GM12878 (cell line): ENCODE results near the gene S100A2. TPM values are rescaled to one million over a fixed set of nuclear protein-coding genes. Genes with fewer than 3 reads are reported as not detected.

Experiments used
- ATAC-seq: fragments of 200-7000 bp; cut with Tn5 transposase; 3 replicates; pipeline ENCODE4 v1.9.1; 2020; ENCODE audit warnings: mild to moderate bottlenecking, moderate library complexity
- BruUV-seq: library from RNA; stranded (reverse); fragments of 400-500 nt; replicated peaks from 2 replicates; lab custom pipeline; 2021; lab: Mats Ljungman, UMichigan
- CTCF ChIA-PET: fragments of 300-600 bp; sonication (Branson Sonifier 250); formaldehyde crosslinking; extraction: SDS; loops from one replicate; lab custom pipeline; 2021; ENCODE audit warnings: inconsistent platforms; lab: Yijun Ruan, JAX
- POLR2A ChIA-PET: fragments of 350-600 bp; formaldehyde crosslinking; extraction: SDS; loops from one replicate; lab custom pipeline; 2021; ENCODE audit warnings: inconsistent platforms; lab: Charles Lee
- RAD21 ChIA-PET: fragments of 300-600 bp; sonication (Branson Sonifier 250); formaldehyde crosslinking; loops from one replicate; lab custom pipeline; 2023; ENCODE audit warnings: antibody characterized with exemption; ENCODE audit not compliant: unreplicated experiment; lab: Charles Lee
- SMC1A ChIA-PET: fragments of 300-600 bp; sonication (Branson Sonifier 250); formaldehyde crosslinking; loops from one replicate; lab custom pipeline; 2023; ENCODE audit not compliant: unreplicated experiment, uncharacterized antibody; lab: Charles Lee
- DNase-seq: peaks from one replicate; pipeline ENCODE4 v3.0.0-alpha.2; 2011; ENCODE audit warnings: low read depth, low spot score
- FAIRE-seq: peaks from 3 replicates; lab custom pipeline; 2011; peaks lifted over from hg19 to GRCh38; lab: Jason Lieb, UNC
- H2AFZ ChIP-seq: 2 replicates; pipeline ENCODE4 v1.6.0; 2011; ENCODE audit warnings: low read depth, low read length, control low read depth; ENCODE audit not compliant: control insufficient read depth
- H3K27ac ChIP-seq: 2 replicates; pipeline ENCODE4 v1.5.1; 2011; ENCODE audit warnings: control low read depth; ENCODE audit not compliant: control insufficient read depth, insufficient read depth
- H3K27me3 ChIP-seq, 2 experiments: replicated peaks in 1 of 2; 2 replicates each; pipeline versions ENCODE4 v1.6.0 to v1.6.1; 2011; ENCODE audit warnings: low read length in 1 of 2; ENCODE audit not compliant: control insufficient read depth in 2 of 2, insufficient read depth in 2 of 2
- H3K36me3 ChIP-seq, 2 experiments: 2 replicates each; pipeline ENCODE4 v1.5.1; 2011; ENCODE audit warnings: low read length in 1 of 2; ENCODE audit not compliant: control insufficient read depth in 2 of 2, insufficient read depth in 2 of 2
- H3K4me1 ChIP-seq: 2 replicates; pipeline ENCODE4 v1.6.1; 2011; ENCODE audit warnings: mild to moderate bottlenecking, low read length, moderate library complexity, mixed read lengths; ENCODE audit not compliant: control insufficient read depth, insufficient read depth
- H3K4me2 ChIP-seq: 2 replicates; pipeline ENCODE4 v1.6.0; 2011; ENCODE audit warnings: control low read depth; ENCODE audit not compliant: control insufficient read depth, insufficient read depth
- H3K4me3 ChIP-seq: fragments of 200-600 bp; sonication (generic); 2 replicates; pipeline ENCODE4 v1.5.1; 2016
- H3K79me2 ChIP-seq: 2 replicates; pipeline ENCODE4 v1.6.0; 2011; ENCODE audit warnings: low read length; ENCODE audit not compliant: control insufficient read depth, insufficient read depth
- H3K9ac ChIP-seq: 2 replicates; pipeline ENCODE4 v1.8.0; 2011; ENCODE audit warnings: low read length, control low read depth, mixed read lengths; ENCODE audit not compliant: control insufficient read depth, insufficient read depth
- H3K9me3 ChIP-seq: replicated peaks from 3 replicates; pipeline ENCODE4 v1.5.1; 2011; ENCODE audit warnings: mild to moderate bottlenecking, low read length; ENCODE audit not compliant: control insufficient read depth, insufficient read depth
- H4K20me1 ChIP-seq: 2 replicates; pipeline ENCODE4 v1.6.0; 2011; ENCODE audit not compliant: control insufficient read depth, insufficient read depth
- ASH2L ChIP-seq: fragments of 300-600, 200-600 bp; sonication (generic); IDR thresholded peaks from 2 replicates; pipeline ENCODE4 v1.6.1; 2017; ENCODE audit warnings: low read depth, mild to moderate bottlenecking, borderline replicate concordance
- ATF2 ChIP-seq: IDR thresholded peaks from 2 replicates; pipeline ENCODE4 v1.6.1; 2012; ENCODE audit warnings: low read length, inconsistent platforms
- ATF7 ChIP-seq: fragments of 450-650 bp; IDR thresholded peaks from 2 replicates; pipeline ENCODE4 v1.6.1; 2016; ENCODE audit warnings: low read depth, mild to moderate bottlenecking
- BHLHE40 ChIP-seq, 2 experiments: fragments of 450-650 bp in 1 of 2; IDR thresholded peaks; 2 replicates each; pipeline ENCODE4 v1.6.1; 2011 to 2017; ENCODE audit warnings: low read depth in 2 of 2, borderline replicate concordance in 1 of 2, improper control_type of control experiment in 1 of 2, low read length in 1 of 2, mild to moderate bottlenecking in 1 of 2
- GATAD2B ChIP-seq: fragments of 450-650 bp; conservative IDR thresholded peaks from 2 replicates; pipeline ENCODE4 v1.6.1; 2017; ENCODE audit warnings: low read depth, mild to moderate bottlenecking, moderate library complexity
- HDGF ChIP-seq: fragments of 450-650 bp; IDR thresholded peaks from 2 replicates; pipeline ENCODE4 v1.6.1; 2016; ENCODE audit warnings: antibody characterized with exemption
- IKZF1 ChIP-seq: fragments of 450-650 bp; conservative IDR thresholded peaks from 2 replicates; pipeline ENCODE4 v1.6.1; 2017; ENCODE audit warnings: antibody characterized with exemption, mild to moderate bottlenecking
- MXI1 ChIP-seq: fragments of 150-350 bp; IDR thresholded peaks from 2 replicates; pipeline ENCODE4 v1.6.1; 2011; ENCODE audit warnings: low read depth, mild to moderate bottlenecking, inconsistent platforms, low read length, improper control_type of control experiment
- MYB ChIP-seq: fragments of 150-350 bp; IDR thresholded peaks from 2 replicates; pipeline ENCODE4 v1.6.1; 2014; ENCODE audit warnings: mild to moderate bottlenecking, low read depth, low read length, borderline replicate concordance
- NKRF ChIP-seq: fragments of 450-650 bp; conservative IDR thresholded peaks from 2 replicates; pipeline ENCODE4 v1.6.1; 2017; ENCODE audit warnings: mild to moderate bottlenecking, moderate library complexity
- PAX8 ChIP-seq: fragments of 450-650 bp; IDR thresholded peaks from 2 replicates; pipeline ENCODE4 v1.6.1; 2017; ENCODE audit warnings: mild to moderate bottlenecking, moderate library complexity
- RAD21 ChIP-seq: IDR thresholded peaks from 2 replicates; pipeline ENCODE4 v1.6.1; 2011; ENCODE audit warnings: mild to moderate bottlenecking, low read depth, low read length, moderate library complexity; ENCODE audit not compliant: insufficient read depth
- SMAD1 ChIP-seq: fragments of 450-650 bp; IDR thresholded peaks from 2 replicates; pipeline ENCODE4 v1.6.1; 2018; ENCODE audit warnings: mild to moderate bottlenecking, low read depth; ENCODE audit not compliant: partially characterized antibody
- SMAD5 ChIP-seq: IDR thresholded peaks from 2 replicates; pipeline ENCODE4 v1.6.1; 2016; ENCODE audit warnings: antibody characterized with exemption, low read depth
- SMARCA5 ChIP-seq: fragments of 450-650 bp; IDR thresholded peaks from 2 replicates; pipeline ENCODE4 v1.6.1; 2017; ENCODE audit warnings: mild to moderate bottlenecking
- SMC3 ChIP-seq: IDR thresholded peaks from 2 replicates; pipeline ENCODE4 v1.6.1; 2011; ENCODE audit warnings: low read length, improper control_type of control experiment, borderline replicate concordance
- STAT1 ChIP-seq: fragments of 450-650 bp; conservative IDR thresholded peaks from 2 replicates; pipeline ENCODE4 v1.6.1; 2014; ENCODE audit warnings: antibody characterized with exemption, mild to moderate bottlenecking
- SUZ12 ChIP-seq: fragments of 200-600 bp; sonication (generic); IDR thresholded peaks from one replicate; pipeline ENCODE4 v1.6.1; 2018; ENCODE audit warnings: antibody characterized with exemption, mild to moderate bottlenecking; ENCODE audit not compliant: unreplicated experiment
- TARDBP ChIP-seq: IDR thresholded peaks from 2 replicates; pipeline ENCODE4 v1.6.1; 2016; ENCODE audit warnings: borderline replicate concordance
- TCF7 ChIP-seq: IDR thresholded peaks from 2 replicates; pipeline ENCODE4 v1.6.1; 2014; ENCODE audit warnings: antibody characterized with exemption, borderline replicate concordance
- ZNF622 ChIP-seq: fragments of 450-650 bp; IDR thresholded peaks from 2 replicates; pipeline ENCODE4 v1.6.1; 2017; ENCODE audit warnings: mild to moderate bottlenecking, inconsistent platforms
- WGBS: methylation state at CpG from one replicate; pipeline ENCODE4 v1.1.6; 2016; ENCODE audit warnings: low lambda C conversion rate; ENCODE audit not compliant: insufficient replicate concordance, insufficient coverage; ENCODE audit errors: missing lambda C conversion rate; 5-methylcytosine and 5-hydroxymethylcytosine counted together
- in situ Hi-C: fragments of 300-500 bp; cut with MboI; formaldehyde crosslinking; loops from 9 replicates; pipeline ENCODE4 v1.14.3; 2018; ENCODE audit warnings: mixed read lengths
- intact Hi-C: fragments of 100-400 bp; cut with micrococcal nuclease; formaldehyde crosslinking; loops from one replicate; pipeline ENCODE4 v1.14.2; 2022; ENCODE audit not compliant: unreplicated experiment
- polyA plus RNA-seq, 11 experiments: library from polyadenylated mRNA; depleted of rRNA in 4 of 11; unstranded in 6 of 11; stranded (reverse) in 5 of 11; fragments of >200 nt; fragmentation: Nextera tagmentation in 4 of 11; fragmentation: Illumina TruSeq in 1 of 11; extraction: Ambion mirVana in 4 of 11; extraction: Trizol in 1 of 11; gene quantifications; 1 replicate in 1 of 11; 2 replicates in 10 of 11; pipeline versions ENCODE4 v1.2.1 to v1.2.3, GENCODE V29; 2011 to 2016; ENCODE audit warnings: inconsistent platforms in 2 of 11, missing spikeins in 2 of 11, low read depth in 1 of 11
- total RNA-seq, 4 experiments: library from RNA; depleted of rRNA in 3 of 4; stranded (reverse); fragments of >200 nt in 3 of 4; fragmentation: Illumina TruSeq in 1 of 4; extraction: Trizol in 1 of 4; gene quantifications; 2 replicates each; pipeline versions ENCODE4 v1.2.1 to v1.2.3, GENCODE V29; 2013 to 2021

The S100A2 gene
- total and polyA plus RNA-seq, 10 of the 15 experiments (the other 5 are each of a cell fraction or from before 2014, with no cell fraction given), result 0.11 to 1.5 (median 0.59) TPM; not detected in 2

GRCh38 chr1:153532769-153533599, 32.7 kb downstream of the S100A2 start:
- H3K4me3 ChIP-seq, result no peak overlapping the region
- H3K36me3 ChIP-seq, result no peaks in the 10 kb centered on the region
- ChIA-PET RAD21 (interaction anchor here (0.9 to 6.4 kb wide), 10 partner anchors 12 to 101 kb away, joined by 4 to 74 read pairs (median 10); partner anchors contain the start of genes CHTOP, S100A2 and S100A4), CTCF (interaction anchor here (0.6 to 8.6 kb wide), 19 partner anchors 8 to 454 kb away, joined by 3 to 216 read pairs (median 9); partner anchors contain the start of genes RAB13, S100A14, S100A2 and S100A4), POLR2A (interaction anchor here (1.0 to 3.2 kb wide), 4 partner anchors 12 to 35 kb away, joined by 3 to 29 read pairs (median 6); partner anchors contain the start of gene S100A4), SMC1A (interaction anchor here (1.0 to 5.6 kb wide), 16 partner anchors 8 to 181 kb away, joined by 3 to 72 read pairs (median 7); partner anchors contain the start of genes S100A4 and S100A5)
- no peaks in the 10 kb centered on the region for H4K20me1 ChIP-seq
- DNase-seq (no peak), FAIRE-seq (no peak), ATAC-seq (peak; percentile 51)
- H2AFZ ChIP-seq, result no peak overlapping the region
- H3K27me3 ChIP-seq, result no peaks in the 10 kb centered on the region
- no peak overlapping the region for H3K4me2 ChIP-seq
- no peaks in the 10 kb centered on the region; the same call in 1 of the 2 replicates for H3K79me2 ChIP-seq
- H3K9me3 ChIP-seq, result no peaks in the 10 kb centered on the region
- in situ Hi-C loops (no loop called here), intact Hi-C loops (loop anchor here (5.0 kb wide), 1 partner anchor 34 kb away; the partner anchor contains the start of gene S100A2)
- peaks cover 12% of the 10 kb centered on the region for H3K4me1 ChIP-seq
- WGBS, result 31% methylated on average over 31 of the region's 34 CpGs
- H3K27ac ChIP-seq, result no peak overlapping the region
- BruUV-seq, result no TSS peak
- H3K9ac ChIP-seq, result no peak overlapping the region
- TF ChIP-seq SMC3 (peak; percentile 76), STAT1 (no peak), SMARCA5 (0 out of 2 replicates have a peak, but pooled peaks have one; percentile 65), RAD21 (peak; percentile 74), BHLHE40 (IDR thresholded peaks at IDR 0.05; ENCODE audit: borderline replicate concordance in 1 of 2, low read depth in 2 of 2, low read length in 1 of 2) (0 out of 4 replicates have a peak, but pooled peaks of 1 of the 2 experiments have one; percentile 22), ATF7 (no peak), IKZF1 (0 out of 2 replicates have a peak, but pooled peaks have one; percentile 14), TARDBP (no peak), GATAD2B (0 out of 2 replicates have a peak, but pooled peaks have one; percentile 13), ZNF622 (no peak), MYB (no peak), SUZ12 (no peak), SMAD5 (no peak), ATF2 (no peak), MXI1 (no peak), ASH2L (no peak), NKRF (no peak), HDGF (no peak), TCF7 (no peak), PAX8 (no peak), SMAD1 (no peak)
